ENCODE results near the gene EIF3L. TPM values are rescaled to one million over a fixed set of nuclear protein-coding genes. Genes with fewer than 3 reads are reported as not detected.
A peak's percentile ranks its signal among the peaks of the same experiment; 100 is the strongest.

EIF3L gene
- total RNA-seq, 1 experiment from 2014 or later = 402 TPM

DNA sequence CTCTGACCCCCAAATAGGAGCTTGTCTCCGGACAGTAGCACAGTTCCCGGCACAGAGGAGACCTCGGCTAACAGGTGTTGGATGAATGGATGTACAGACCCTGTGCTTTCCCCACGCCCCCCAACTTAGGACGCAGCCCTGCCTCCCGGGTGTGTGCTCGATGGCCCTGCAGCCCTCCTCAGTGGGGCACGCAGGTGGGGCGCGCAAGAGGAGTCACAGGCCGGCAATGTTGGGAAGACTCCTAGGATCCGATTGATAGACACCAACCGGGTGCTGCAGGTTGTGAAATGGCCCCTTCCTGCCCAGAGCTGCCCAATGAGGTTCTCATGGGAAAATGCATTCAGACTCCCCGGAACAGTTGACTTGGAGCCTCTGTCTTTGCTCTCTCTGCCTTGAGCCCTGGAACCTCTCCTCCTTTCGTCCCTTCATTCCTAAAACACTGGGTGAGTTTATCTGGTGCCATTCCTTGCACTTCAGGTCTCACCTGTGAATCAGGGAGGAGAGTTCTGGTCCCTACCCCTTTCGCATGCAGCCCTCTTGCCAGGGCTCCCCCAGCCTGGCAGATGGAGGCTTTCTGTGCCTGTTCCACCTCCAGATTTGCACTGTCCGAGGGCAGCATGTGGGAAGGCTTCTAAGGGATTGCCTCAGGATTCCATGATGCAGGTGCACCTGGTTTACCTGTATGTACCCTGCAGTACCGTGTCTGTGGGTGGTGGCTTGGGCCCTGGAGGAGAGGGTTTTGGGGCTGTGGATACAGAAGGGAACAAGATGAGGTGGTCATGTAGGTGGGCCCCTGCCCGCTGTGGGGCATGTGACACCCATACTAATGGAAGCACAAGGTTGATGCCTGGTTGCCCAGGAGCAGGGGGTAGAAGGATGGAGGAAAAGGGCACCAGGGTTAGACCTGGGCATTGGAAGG is 58.1 kb downstream of the EIF3L start:
- BruUV-seq (replicated peaks) = TSS peak; percentile 54
- TF ChIP-seq CTCF (IDR thresholded peaks at IDR 0.05; ENCODE audit: unreplicated experiment) = no peak
- no peaks in the 10 kb centered on the region for H3K27me3 Mint-ChIP-seq (ENCODE audit: unreplicated experiment)
- peak overlapping the region; percentile 52 for H3K27ac Mint-ChIP-seq (ENCODE audit: unreplicated experiment)
- no peak for DNase-seq
- peaks cover 48% of the 10 kb centered on the region for H3K36me3 Mint-ChIP-seq (ENCODE audit: insufficient read depth, unreplicated experiment)
- intact Hi-C loops (cut with micrococcal nuclease; ENCODE audit: unreplicated experiment) = no loop called here
- CTCF ChIA-PET = no interaction called here
- H3K4me1 Mint-ChIP-seq (ENCODE audit: low read depth, unreplicated experiment) = peaks cover 20% of the 10 kb centered on the region
- peak overlapping the region; percentile 76 for H3K4me3 Mint-ChIP-seq (ENCODE audit: low read depth, unreplicated experiment)
- H3K9me3 Mint-ChIP-seq (ENCODE audit: low read depth, unreplicated experiment) = no peaks in the 10 kb centered on the region

GRCh38 chr22:37909766-37910165 is 60.5 kb downstream of the EIF3L start:
- TSS peak; percentile 0 for BruUV-seq (replicated peaks)
- Mint-ChIP-seq H3K27ac (ENCODE audit: unreplicated experiment) (no peak overlapping the region), H3K27me3 (ENCODE audit: unreplicated experiment) (no peaks in the 10 kb centered on the region), H3K36me3 (ENCODE audit: insufficient read depth, unreplicated experiment) (peaks cover 64% of the 10 kb centered on the region), H3K4me3 (ENCODE audit: low read depth, unreplicated experiment) (no peak overlapping the region), H3K4me1 (ENCODE audit: low read depth, unreplicated experiment) (peaks cover 19% of the 10 kb centered on the region), H3K9me3 (ENCODE audit: low read depth, unreplicated experiment) (no peaks in the 10 kb centered on the region)
- no peak for DNase-seq
- intact Hi-C loops (cut with micrococcal nuclease; ENCODE audit: unreplicated experiment) = no loop called here
- CTCF ChIA-PET = interaction anchor here (0.6 kb wide), 1 partner anchor 44 kb away, joined by 3 read pairs; no protein-coding TSS in a partner anchor
- no peak for TF ChIP-seq CTCF (IDR thresholded peaks at IDR 0.05; ENCODE audit: unreplicated experiment)

DNA sequence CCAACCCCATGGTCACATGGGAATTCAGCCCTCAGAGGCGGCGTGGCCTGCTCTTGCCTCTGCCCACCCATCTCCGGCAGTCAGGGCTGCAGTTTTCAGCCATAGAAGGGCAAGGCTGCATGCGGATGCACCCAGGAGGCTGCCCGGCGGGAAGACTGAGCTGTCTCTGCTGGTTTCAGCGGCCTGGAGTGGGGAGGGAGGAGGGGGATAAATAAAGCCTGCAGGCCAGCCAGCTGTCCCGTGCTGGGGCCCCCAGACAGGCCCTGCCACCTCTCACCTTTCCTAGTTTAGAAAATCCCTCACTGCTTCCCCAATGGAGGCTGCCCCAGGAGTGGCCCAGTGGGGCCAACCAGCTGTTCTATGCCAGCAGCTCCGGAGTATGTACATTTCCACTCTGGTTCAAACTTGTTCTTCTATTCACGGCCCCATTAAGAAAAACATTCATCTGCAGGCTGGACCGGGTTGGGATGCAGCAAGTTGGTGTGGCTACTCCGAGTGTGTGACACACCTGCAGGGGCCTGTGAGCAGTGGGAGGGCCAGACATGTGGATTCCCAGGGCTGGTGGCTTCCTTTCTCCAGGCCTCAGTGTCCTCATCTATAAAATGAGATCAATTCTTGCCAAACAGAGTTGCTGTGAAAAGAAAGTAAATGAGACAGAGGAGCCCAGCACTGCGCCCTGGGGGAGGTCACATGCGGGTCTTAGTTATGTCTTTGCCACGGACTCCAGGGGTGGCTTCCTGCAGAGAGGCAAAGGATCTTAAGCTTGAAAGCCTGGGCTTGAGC is 61.9 kb downstream of the EIF3L start:
- CTCF ChIA-PET = interaction anchor here (0.6 kb wide), 1 partner anchor 1092 kb away, joined by 3 read pairs; no protein-coding TSS in a partner anchor
- intact Hi-C loops (cut with micrococcal nuclease; ENCODE audit: unreplicated experiment) = no loop called here
- no peak overlapping the region for H3K27ac Mint-ChIP-seq (ENCODE audit: unreplicated experiment)
- no peak overlapping the region for H3K4me3 Mint-ChIP-seq (ENCODE audit: low read depth, unreplicated experiment)
- no peak for DNase-seq
- no TSS peak for BruUV-seq (replicated peaks)
- TF ChIP-seq CTCF (IDR thresholded peaks at IDR 0.05; ENCODE audit: unreplicated experiment) = no peak
- H3K9me3 Mint-ChIP-seq (ENCODE audit: low read depth, unreplicated experiment) = no peaks in the 10 kb centered on the region
- H3K27me3 Mint-ChIP-seq (ENCODE audit: unreplicated experiment) = no peaks in the 10 kb centered on the region
- peaks cover 10% of the 10 kb centered on the region for H3K4me1 Mint-ChIP-seq (ENCODE audit: low read depth, unreplicated experiment)
- peaks cover 61% of the 10 kb centered on the region for H3K36me3 Mint-ChIP-seq (ENCODE audit: insufficient read depth, unreplicated experiment)

- H3K27me3 Mint-ChIP-seq (ENCODE audit: unreplicated experiment) = no peaks in the 10 kb centered on the region
- no peak for DNase-seq
- no peak overlapping the region for H3K27ac Mint-ChIP-seq (ENCODE audit: unreplicated experiment)
- CTCF ChIA-PET = interaction anchor here (0.9 kb wide), 1 partner anchor 86 kb away, joined by 3 read pairs; no protein-coding TSS in a partner anchor
- intact Hi-C loops (cut with micrococcal nuclease; ENCODE audit: unreplicated experiment) = no loop called here
- H3K4me1 Mint-ChIP-seq (ENCODE audit: low read depth, unreplicated experiment) = peaks cover 10% of the 10 kb centered on the region
- BruUV-seq (replicated peaks) = no TSS peak
- peaks cover 62% of the 10 kb centered on the region for H3K36me3 Mint-ChIP-seq (ENCODE audit: insufficient read depth, unreplicated experiment)
- H3K9me3 Mint-ChIP-seq (ENCODE audit: low read depth, unreplicated experiment) = no peaks in the 10 kb centered on the region
- no peak overlapping the region for H3K4me3 Mint-ChIP-seq (ENCODE audit: low read depth, unreplicated experiment)
- TF ChIP-seq CTCF (IDR thresholded peaks at IDR 0.05; ENCODE audit: unreplicated experiment) = no peak
Measured at GRCh38 chr22:37911697-37912096, 62.5 kb downstream of the EIF3L start.

All from Calu3 (cell line).